Ishikawa (cell line): ENCODE results near the gene DDRGK1.

Source experiments
- EP300 ChIP-seq: IDR thresholded peaks from 2 replicates; pipeline ENCODE4 v1.6.1; 2012; ENCODE audit warnings: borderline replicate concordance
- TAF1 ChIP-seq: IDR thresholded peaks from 2 replicates; pipeline ENCODE4 v1.6.1; 2012; ENCODE audit warnings: low read depth, mild to moderate bottlenecking
- TCF12 ChIP-seq: IDR thresholded peaks from 2 replicates; pipeline ENCODE4 v1.6.1; 2012; ENCODE audit warnings: low read depth
- YY1 ChIP-seq: IDR thresholded peaks from 2 replicates; pipeline ENCODE4 v1.6.1; 2012; ENCODE audit warnings: low read depth
- ZBTB7A ChIP-seq: IDR thresholded peaks from 2 replicates; pipeline ENCODE4 v1.6.1; 2012; ENCODE audit warnings: low read depth
- TF ChIP-seq, protein P1 (sequence below): IDR thresholded peaks from 2 replicates; pipeline ENCODE4 v1.6.1; 2012; ENCODE audit warnings: low read depth, mild to moderate bottlenecking
- TF ChIP-seq, protein P2 (sequence below): IDR thresholded peaks from 2 replicates; pipeline ENCODE4 v1.6.1; 2012

DNA sequence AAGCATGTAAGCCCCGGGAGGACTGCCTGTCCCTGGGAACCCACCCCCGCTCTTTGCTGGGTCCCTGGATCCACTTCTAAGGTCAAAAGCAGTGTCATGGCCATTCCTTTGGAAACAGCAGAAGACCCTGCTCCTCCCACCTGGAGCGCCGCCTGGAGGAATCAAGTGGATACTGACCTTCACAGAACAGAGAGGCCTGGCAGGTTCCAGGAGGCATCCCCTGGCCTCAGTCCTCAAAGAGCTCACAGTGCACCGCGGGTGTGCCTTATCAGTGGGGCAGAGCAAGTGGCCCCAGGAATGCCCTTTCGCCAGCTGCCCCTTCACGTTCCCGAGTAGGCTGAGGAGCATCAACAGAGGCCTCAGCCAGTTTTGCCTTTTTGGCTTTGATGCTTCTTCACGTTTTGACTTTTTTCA is 45.6 kb upstream of the DDRGK1 start:
- TF ChIP-seq YY1, result no peak
- TF ChIP-seq ZBTB7A, result no peak
- TF ChIP-seq, protein P1, sequence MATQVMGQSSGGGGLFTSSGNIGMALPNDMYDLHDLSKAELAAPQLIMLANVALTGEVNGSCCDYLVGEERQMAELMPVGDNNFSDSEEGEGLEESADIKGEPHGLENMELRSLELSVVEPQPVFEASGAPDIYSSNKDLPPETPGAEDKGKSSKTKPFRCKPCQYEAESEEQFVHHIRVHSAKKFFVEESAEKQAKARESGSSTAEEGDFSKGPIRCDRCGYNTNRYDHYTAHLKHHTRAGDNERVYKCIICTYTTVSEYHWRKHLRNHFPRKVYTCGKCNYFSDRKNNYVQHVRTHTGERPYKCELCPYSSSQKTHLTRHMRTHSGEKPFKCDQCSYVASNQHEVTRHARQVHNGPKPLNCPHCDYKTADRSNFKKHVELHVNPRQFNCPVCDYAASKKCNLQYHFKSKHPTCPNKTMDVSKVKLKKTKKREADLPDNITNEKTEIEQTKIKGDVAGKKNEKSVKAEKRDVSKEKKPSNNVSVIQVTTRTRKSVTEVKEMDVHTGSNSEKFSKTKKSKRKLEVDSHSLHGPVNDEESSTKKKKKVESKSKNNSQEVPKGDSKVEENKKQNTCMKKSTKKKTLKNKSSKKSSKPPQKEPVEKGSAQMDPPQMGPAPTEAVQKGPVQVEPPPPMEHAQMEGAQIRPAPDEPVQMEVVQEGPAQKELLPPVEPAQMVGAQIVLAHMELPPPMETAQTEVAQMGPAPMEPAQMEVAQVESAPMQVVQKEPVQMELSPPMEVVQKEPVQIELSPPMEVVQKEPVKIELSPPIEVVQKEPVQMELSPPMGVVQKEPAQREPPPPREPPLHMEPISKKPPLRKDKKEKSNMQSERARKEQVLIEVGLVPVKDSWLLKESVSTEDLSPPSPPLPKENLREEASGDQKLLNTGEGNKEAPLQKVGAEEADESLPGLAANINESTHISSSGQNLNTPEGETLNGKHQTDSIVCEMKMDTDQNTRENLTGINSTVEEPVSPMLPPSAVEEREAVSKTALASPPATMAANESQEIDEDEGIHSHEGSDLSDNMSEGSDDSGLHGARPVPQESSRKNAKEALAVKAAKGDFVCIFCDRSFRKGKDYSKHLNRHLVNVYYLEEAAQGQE, result no peak
- no peak for TF ChIP-seq TAF1
- TF ChIP-seq TCF12, result no peak
- TF ChIP-seq EP300, result no peak
- TF ChIP-seq, protein P2, sequence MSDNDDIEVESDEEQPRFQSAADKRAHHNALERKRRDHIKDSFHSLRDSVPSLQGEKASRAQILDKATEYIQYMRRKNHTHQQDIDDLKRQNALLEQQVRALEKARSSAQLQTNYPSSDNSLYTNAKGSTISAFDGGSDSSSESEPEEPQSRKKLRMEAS, result no peak
